ENCODE results near the gene PRM1.

PRM1 gene

GRCh38 chr16:11321662-11322061 lies 40.5 kb upstream of the PRM1 start:
- no peak overlapping the region for H2BK120ac ChIP-seq (ENCODE audit: low read depth, low read length)
- H3K9me3 ChIP-seq (replicated peaks in 1 of 2; ENCODE audit: control insufficient read depth in 2 of 2, insufficient read depth in 1 of 2, low read depth in 1 of 2, low read length in 2 of 2) = peaks cover 0 to 2% of the 10 kb centered on the region in 2 donors

GRCh38 chr16:11320170-11320569 lies 39.0 kb upstream of the PRM1 start:
- H3K4me2 ChIP-seq (ENCODE audit: insufficient read depth, low read length, poor library complexity, severe bottlenecking) = no peak overlapping the region
- no peak overlapping the region for H3K14ac ChIP-seq (ENCODE audit: low read length)
- H3K9me3 ChIP-seq (replicated peaks in 1 of 2; ENCODE audit: control insufficient read depth in 2 of 2, insufficient read depth in 1 of 2, low read depth in 1 of 2, low read length in 2 of 2) = peaks cover 0 to 2% of the 10 kb centered on the region in 2 donors
- peaks cover 5 to 17% of the 10 kb centered on the region in 2 donors for H3K4me1 ChIP-seq (ENCODE audit: control insufficient read depth in 2 of 2, insufficient read depth in 1 of 2, low read depth in 1 of 2, low read length in 2 of 2)
- H2BK5ac ChIP-seq (ENCODE audit: low read length) = no peak overlapping the region
- WGBS, 2 donors (ENCODE audit: extremely low coverage in 2 of 2, insufficient read length in 2 of 2, insufficient replicate concordance in 1 of 2) = no CpG with 5 or more reads among the region's 10 CpGs
- no peak overlapping the region for H3K23ac ChIP-seq (ENCODE audit: low read depth, low read length, poor library complexity)
- H3K27ac ChIP-seq (replicated peaks; ENCODE audit: low read length) = no peak overlapping the region
- H2AK5ac ChIP-seq (ENCODE audit: low read depth, low read length) = no peak overlapping the region
- H3K9ac ChIP-seq (ENCODE audit: low read depth, low read length, poor library complexity) = no peak overlapping the region
- H3K79me1 ChIP-seq (ENCODE audit: low read depth, low read length) = no peaks in the 10 kb centered on the region
- no peak overlapping the region for H3K4me3 ChIP-seq (ENCODE audit: low read length in 2 of 2)
- H3K4ac ChIP-seq (ENCODE audit: low read length) = no peak overlapping the region
- DNase-seq (ENCODE audit: low spot score) = no peak
- H2BK15ac ChIP-seq (ENCODE audit: low read length) = no peak overlapping the region
- no peaks in the 10 kb centered on the region for H3K36me3 ChIP-seq (replicated peaks in 1 of 2; ENCODE audit: control insufficient read depth in 2 of 2, insufficient read depth in 2 of 2, low read length in 2 of 2)
- no peak overlapping the region for H2AFZ ChIP-seq (ENCODE audit: low read length)
- H3K27me3 ChIP-seq (ENCODE audit: control insufficient read depth in 3 of 3, insufficient read depth in 3 of 3, low read depth in 1 of 3, low read length in 3 of 3) = peaks cover 0 to 4% (median 0%) of the 10 kb centered on the region in 3 experiments
- no peak overlapping the region for H2BK120ac ChIP-seq (ENCODE audit: low read depth, low read length)
- no peak overlapping the region for H4K8ac ChIP-seq (ENCODE audit: low read depth, low read length)
- H3K18ac ChIP-seq (ENCODE audit: low read length) = no peak overlapping the region
- H4K91ac ChIP-seq (ENCODE audit: low read depth, low read length, poor library complexity) = no peak overlapping the region
- H2BK12ac ChIP-seq (ENCODE audit: low read length) = peak overlapping the region; percentile 63

More at GRCh38 chr16:11321662-11322061, 40.5 kb upstream of the PRM1 start:
- H3K14ac ChIP-seq (ENCODE audit: low read length) = no peak overlapping the region
- H3K36me3 ChIP-seq (replicated peaks in 1 of 2; ENCODE audit: control insufficient read depth in 2 of 2, insufficient read depth in 2 of 2, low read length in 2 of 2) = no peaks in the 10 kb centered on the region
- no peak overlapping the region for H2BK5ac ChIP-seq (ENCODE audit: low read length)
- no peak overlapping the region for H2AFZ ChIP-seq (ENCODE audit: low read length)
- H3K9ac ChIP-seq (ENCODE audit: low read depth, low read length, poor library complexity) = no peak overlapping the region
- H3K18ac ChIP-seq (ENCODE audit: low read length) = no peak overlapping the region
- no peak overlapping the region for H3K4ac ChIP-seq (ENCODE audit: low read length)
- H3K79me1 ChIP-seq (ENCODE audit: low read depth, low read length) = no peaks in the 10 kb centered on the region
- H2AK5ac ChIP-seq (ENCODE audit: low read depth, low read length) = no peak overlapping the region
- no peak overlapping the region for H4K8ac ChIP-seq (ENCODE audit: low read depth, low read length)
- no peak overlapping the region for H2BK15ac ChIP-seq (ENCODE audit: low read length)
- H3K27ac ChIP-seq (replicated peaks; ENCODE audit: low read length) = no peak overlapping the region
- no peak overlapping the region for H3K4me3 ChIP-seq (ENCODE audit: low read length in 2 of 2)
- H3K4me2 ChIP-seq (ENCODE audit: insufficient read depth, low read length, poor library complexity, severe bottlenecking) = no peak overlapping the region
- H4K91ac ChIP-seq (ENCODE audit: low read depth, low read length, poor library complexity) = no peak overlapping the region
- WGBS, 2 donors (ENCODE audit: extremely low coverage in 2 of 2, insufficient read length in 2 of 2, insufficient replicate concordance in 1 of 2) = no CpG with 5 or more reads among the region's 5 CpGs
- no peaks in the 10 kb centered on the region for H3K27me3 ChIP-seq (ENCODE audit: control insufficient read depth in 3 of 3, insufficient read depth in 3 of 3, low read depth in 1 of 3, low read length in 3 of 3)
- H2BK12ac ChIP-seq (ENCODE audit: low read length) = no peak overlapping the region
- no peak for DNase-seq (ENCODE audit: low spot score)
- peaks cover 0 to 12% of the 10 kb centered on the region in 2 donors for H3K4me1 ChIP-seq (ENCODE audit: control insufficient read depth in 2 of 2, insufficient read depth in 1 of 2, low read depth in 1 of 2, low read length in 2 of 2)
- H3K23ac ChIP-seq (ENCODE audit: low read depth, low read length, poor library complexity) = no peak overlapping the region

GRCh38 chr16:11319529-11320146 lies 38.5 kb upstream of the PRM1 start:
- H3K79me1 ChIP-seq (ENCODE audit: low read depth, low read length) = no peaks in the 10 kb centered on the region
- no peak overlapping the region for H3K4me3 ChIP-seq (ENCODE audit: low read length in 2 of 2)
- H2BK5ac ChIP-seq (ENCODE audit: low read length) = no peak overlapping the region
- H4K91ac ChIP-seq (ENCODE audit: low read depth, low read length, poor library complexity) = no peak overlapping the region
- H3K4me1 ChIP-seq (ENCODE audit: control insufficient read depth in 2 of 2, insufficient read depth in 1 of 2, low read depth in 1 of 2, low read length in 2 of 2) = peaks cover 5 to 19% of the 10 kb centered on the region in 2 donors
- H3K27ac ChIP-seq (replicated peaks; ENCODE audit: low read length) = no peak overlapping the region
- H3K9me3 ChIP-seq (replicated peaks in 1 of 2; ENCODE audit: control insufficient read depth in 2 of 2, insufficient read depth in 1 of 2, low read depth in 1 of 2, low read length in 2 of 2) = peaks cover 0 to 2% of the 10 kb centered on the region in 2 donors
- H3K23ac ChIP-seq (ENCODE audit: low read depth, low read length, poor library complexity) = peak overlapping the region; percentile 37
- peak overlapping the region; percentile 87 for H2AK5ac ChIP-seq (ENCODE audit: low read depth, low read length)
- H3K18ac ChIP-seq (ENCODE audit: low read length) = peak overlapping the region; percentile 13
- no peak overlapping the region for H3K14ac ChIP-seq (ENCODE audit: low read length)
- no peak overlapping the region for H3K4ac ChIP-seq (ENCODE audit: low read length)
- no peak overlapping the region for H2BK120ac ChIP-seq (ENCODE audit: low read depth, low read length)
- WGBS, 2 donors (ENCODE audit: extremely low coverage in 2 of 2, insufficient read length in 2 of 2, insufficient replicate concordance in 1 of 2) = no CpG with 5 or more reads among the region's 8 CpGs
- DNase-seq (ENCODE audit: low spot score) = no peak
- H3K36me3 ChIP-seq (replicated peaks in 1 of 2; ENCODE audit: control insufficient read depth in 2 of 2, insufficient read depth in 2 of 2, low read length in 2 of 2) = no peaks in the 10 kb centered on the region
- H3K9ac ChIP-seq (ENCODE audit: low read depth, low read length, poor library complexity) = no peak overlapping the region
- H2BK15ac ChIP-seq (ENCODE audit: low read length) = peak overlapping the region; percentile 35
- peaks cover 0 to 4% (median 0%) of the 10 kb centered on the region in 3 experiments for H3K27me3 ChIP-seq (ENCODE audit: control insufficient read depth in 3 of 3, insufficient read depth in 3 of 3, low read depth in 1 of 3, low read length in 3 of 3)
- H2BK12ac ChIP-seq (ENCODE audit: low read length) = no peak overlapping the region
- no peak overlapping the region for H4K8ac ChIP-seq (ENCODE audit: low read depth, low read length)
- no peak overlapping the region for H3K4me2 ChIP-seq (ENCODE audit: insufficient read depth, low read length, poor library complexity, severe bottlenecking)
- no peak overlapping the region for H2AFZ ChIP-seq (ENCODE audit: low read length)

GRCh38 chr16:11318817-11319216 lies 37.7 kb upstream of the PRM1 start:
- Histone ChIP-seq H2BK120ac (ENCODE audit: low read depth, low read length) (no peak overlapping the region), H3K23ac (ENCODE audit: low read depth, low read length, poor library complexity) (no peak overlapping the region), H2AK5ac (ENCODE audit: low read depth, low read length) (no peak overlapping the region), H3K27ac (replicated peaks; ENCODE audit: low read length) (no peak overlapping the region), H3K79me1 (ENCODE audit: low read depth, low read length) (no peaks in the 10 kb centered on the region), H2BK5ac (ENCODE audit: low read length) (no peak overlapping the region), H3K36me3 (replicated peaks in 1 of 2; ENCODE audit: control insufficient read depth in 2 of 2, insufficient read depth in 2 of 2, low read length in 2 of 2) (no peaks in the 10 kb centered on the region), H3K4ac (ENCODE audit: low read length) (no peak overlapping the region), H3K4me2 (ENCODE audit: insufficient read depth, low read length, poor library complexity, severe bottlenecking) (no peak overlapping the region), H3K4me3 (ENCODE audit: low read length in 2 of 2) (no peak overlapping the region), H3K9me3 (replicated peaks in 1 of 2; ENCODE audit: control insufficient read depth in 2 of 2, insufficient read depth in 1 of 2, low read depth in 1 of 2, low read length in 2 of 2) (peaks cover 0 to 2% of the 10 kb centered on the region in 2 donors), H3K27me3 (ENCODE audit: control insufficient read depth in 3 of 3, insufficient read depth in 3 of 3, low read depth in 1 of 3, low read length in 3 of 3) (peaks cover 0 to 4% (median 0%) of the 10 kb centered on the region in 3 experiments), H4K91ac (ENCODE audit: low read depth, low read length, poor library complexity) (no peak overlapping the region), H3K18ac (ENCODE audit: low read length) (peak overlapping the region; percentile 7), H2BK15ac (ENCODE audit: low read length) (peak overlapping the region; percentile 69), H3K14ac (ENCODE audit: low read length) (no peak overlapping the region), H2AFZ (ENCODE audit: low read length) (no peak overlapping the region), H3K9ac (ENCODE audit: low read depth, low read length, poor library complexity) (no peak overlapping the region), H2BK12ac (ENCODE audit: low read length) (no peak overlapping the region), H4K8ac (ENCODE audit: low read depth, low read length) (no peak overlapping the region), H3K4me1 (ENCODE audit: control insufficient read depth in 2 of 2, insufficient read depth in 1 of 2, low read depth in 1 of 2, low read length in 2 of 2) (peaks cover 5 to 22% of the 10 kb centered on the region in 2 donors)
- no peak for DNase-seq (ENCODE audit: low spot score)
- no CpG with 5 or more reads among the region's 8 CpGs for WGBS, 2 donors (ENCODE audit: extremely low coverage in 2 of 2, insufficient read length in 2 of 2, insufficient replicate concordance in 1 of 2)

All from neuronal stem cell (in vitro differentiated cells).